Measurements from ENCODE around the gene C6orf47.

Gene C6orf47

GRCh38 chr6:31669676-31670075, 9.1 kb upstream of the C6orf47 start, which contains the start of gene LY6G5B:
LY6G5B (plus strand) TSS chr6:31669976; CDS start chr6:31670951, 975 bp downstream.
- H3K4me2 ChIP-seq (ENCODE audit: low read depth, low read length), result no peak within 1 kb of the TSS
- H3K27ac ChIP-seq (ENCODE audit: low read length), result no peak within 1 kb of the TSS
- H4K20me1 ChIP-seq (ENCODE audit: insufficient read depth, low read length), result no peaks in the 10 kb centered on the region
- H3K79me2 ChIP-seq (ENCODE audit: low read length), result peaks cover 44% of the 10 kb centered on the region
- peaks cover 13% of the 10 kb centered on the region for H3K36me3 ChIP-seq (replicated peaks; ENCODE audit: insufficient read depth, low read length)
- no peaks in the 10 kb centered on the region for H3K27me3 ChIP-seq (replicated peaks; ENCODE audit: insufficient read depth, low read length)
- peaks cover 6% of the 10 kb centered on the region for H3F3A ChIP-seq (ENCODE audit: insufficient read depth, low read length)
- H3K4me3 ChIP-seq (ENCODE audit: low read length), result no peak within 1 kb of the TSS
- TF ChIP-seq EZH2 (optimal IDR thresholded peaks at IDR 0.05; ENCODE audit: low read depth, low read length), result no peak
- no peak for TF ChIP-seq EZH2phosphoT487 (IDR thresholded peaks at IDR 0.05; ENCODE audit: low read length)
- TF ChIP-seq, protein P1, sequence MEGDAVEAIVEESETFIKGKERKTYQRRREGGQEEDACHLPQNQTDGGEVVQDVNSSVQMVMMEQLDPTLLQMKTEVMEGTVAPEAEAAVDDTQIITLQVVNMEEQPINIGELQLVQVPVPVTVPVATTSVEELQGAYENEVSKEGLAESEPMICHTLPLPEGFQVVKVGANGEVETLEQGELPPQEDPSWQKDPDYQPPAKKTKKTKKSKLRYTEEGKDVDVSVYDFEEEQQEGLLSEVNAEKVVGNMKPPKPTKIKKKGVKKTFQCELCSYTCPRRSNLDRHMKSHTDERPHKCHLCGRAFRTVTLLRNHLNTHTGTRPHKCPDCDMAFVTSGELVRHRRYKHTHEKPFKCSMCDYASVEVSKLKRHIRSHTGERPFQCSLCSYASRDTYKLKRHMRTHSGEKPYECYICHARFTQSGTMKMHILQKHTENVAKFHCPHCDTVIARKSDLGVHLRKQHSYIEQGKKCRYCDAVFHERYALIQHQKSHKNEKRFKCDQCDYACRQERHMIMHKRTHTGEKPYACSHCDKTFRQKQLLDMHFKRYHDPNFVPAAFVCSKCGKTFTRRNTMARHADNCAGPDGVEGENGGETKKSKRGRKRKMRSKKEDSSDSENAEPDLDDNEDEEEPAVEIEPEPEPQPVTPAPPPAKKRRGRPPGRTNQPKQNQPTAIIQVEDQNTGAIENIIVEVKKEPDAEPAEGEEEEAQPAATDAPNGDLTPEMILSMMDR (IDR thresholded peaks at IDR 0.05; ENCODE audit: low read length), result no peak
- no peak for DNase-seq
- no peaks in the 10 kb centered on the region for H3K9me3 ChIP-seq (replicated peaks; ENCODE audit: insufficient read depth, low read length)
- no peaks in the 10 kb centered on the region for H3K9me2 ChIP-seq (replicated peaks; ENCODE audit: insufficient read depth, low read length)
- H2AFZ ChIP-seq (ENCODE audit: low read length), result no peak within 1 kb of the TSS
- H3K9ac ChIP-seq (ENCODE audit: low read length), result no peak within 1 kb of the TSS
- peaks cover 4% of the 10 kb centered on the region; the same call in 1 of the 2 replicates for H3K4me1 ChIP-seq (ENCODE audit: low read length)

DNA sequence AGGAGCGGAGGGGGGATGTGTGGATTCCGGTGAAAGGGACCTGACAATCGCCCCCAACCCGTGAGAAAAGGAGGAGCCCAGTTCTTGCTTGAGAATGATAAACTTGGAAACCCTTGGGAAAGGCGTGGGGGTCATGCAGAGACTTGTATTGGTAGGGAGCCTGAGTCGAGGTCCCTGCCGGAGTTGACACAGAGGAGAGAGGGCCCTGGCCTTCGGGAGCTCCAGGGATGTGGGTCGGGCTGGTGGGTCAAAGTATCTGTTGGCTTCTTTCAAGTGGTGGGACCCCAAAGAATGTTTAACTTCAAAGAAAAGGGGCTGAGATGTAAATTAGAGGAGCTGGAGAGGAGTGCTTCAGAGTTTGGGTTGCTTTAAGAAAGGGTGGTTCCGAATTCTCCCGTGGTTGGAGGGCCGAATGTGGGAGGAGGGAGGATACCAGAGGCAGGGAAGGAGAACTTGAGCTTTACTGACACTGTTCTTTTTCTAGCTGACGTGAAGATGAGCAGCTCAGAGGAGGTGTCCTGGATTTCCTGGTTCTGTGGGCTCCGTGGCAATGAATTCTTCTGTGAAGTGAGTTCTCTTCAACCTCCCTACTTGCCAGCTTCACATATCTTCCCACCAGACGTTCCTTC, 5.9 kb upstream of the C6orf47 start:
- peak overlapping the region; percentile 70 for H3K4me2 ChIP-seq (ENCODE audit: low read depth, low read length)
- H3K36me3 ChIP-seq (replicated peaks; ENCODE audit: insufficient read depth, low read length), result peaks cover 13% of the 10 kb centered on the region
- peaks cover 70% of the 10 kb centered on the region for H3K79me2 ChIP-seq (ENCODE audit: low read length)
- peak overlapping the region; percentile 89 for H3K9ac ChIP-seq (ENCODE audit: low read length)
- peak overlapping the region; percentile 12; the same call in 1 of the 2 replicates for H3K27ac ChIP-seq (ENCODE audit: low read length)
- peak overlapping the region; percentile 99 for H3K4me3 ChIP-seq (ENCODE audit: low read length)
- peaks cover 27% of the 10 kb centered on the region for H3K4me1 ChIP-seq (ENCODE audit: low read length)
- TF ChIP-seq EZH2 (optimal IDR thresholded peaks at IDR 0.05; ENCODE audit: low read depth, low read length), result no peak
- TF ChIP-seq EZH2phosphoT487 (IDR thresholded peaks at IDR 0.05; ENCODE audit: low read length), result no peak
- TF ChIP-seq, protein P1 (IDR thresholded peaks at IDR 0.05; ENCODE audit: low read length), result no peak
- no peaks in the 10 kb centered on the region for H3K9me3 ChIP-seq (replicated peaks; ENCODE audit: insufficient read depth, low read length)
- DNase-seq, result no peak
- no peaks in the 10 kb centered on the region for H4K20me1 ChIP-seq (ENCODE audit: insufficient read depth, low read length)
- H3K9me2 ChIP-seq (replicated peaks; ENCODE audit: insufficient read depth, low read length), result no peaks in the 10 kb centered on the region
- peaks cover 15% of the 10 kb centered on the region for H3F3A ChIP-seq (ENCODE audit: insufficient read depth, low read length)
- no peaks in the 10 kb centered on the region for H3K27me3 ChIP-seq (replicated peaks; ENCODE audit: insufficient read depth, low read length)
- H2AFZ ChIP-seq (ENCODE audit: low read length), result peak overlapping the region; percentile 56; the same call in 1 of the 2 replicates

DNA sequence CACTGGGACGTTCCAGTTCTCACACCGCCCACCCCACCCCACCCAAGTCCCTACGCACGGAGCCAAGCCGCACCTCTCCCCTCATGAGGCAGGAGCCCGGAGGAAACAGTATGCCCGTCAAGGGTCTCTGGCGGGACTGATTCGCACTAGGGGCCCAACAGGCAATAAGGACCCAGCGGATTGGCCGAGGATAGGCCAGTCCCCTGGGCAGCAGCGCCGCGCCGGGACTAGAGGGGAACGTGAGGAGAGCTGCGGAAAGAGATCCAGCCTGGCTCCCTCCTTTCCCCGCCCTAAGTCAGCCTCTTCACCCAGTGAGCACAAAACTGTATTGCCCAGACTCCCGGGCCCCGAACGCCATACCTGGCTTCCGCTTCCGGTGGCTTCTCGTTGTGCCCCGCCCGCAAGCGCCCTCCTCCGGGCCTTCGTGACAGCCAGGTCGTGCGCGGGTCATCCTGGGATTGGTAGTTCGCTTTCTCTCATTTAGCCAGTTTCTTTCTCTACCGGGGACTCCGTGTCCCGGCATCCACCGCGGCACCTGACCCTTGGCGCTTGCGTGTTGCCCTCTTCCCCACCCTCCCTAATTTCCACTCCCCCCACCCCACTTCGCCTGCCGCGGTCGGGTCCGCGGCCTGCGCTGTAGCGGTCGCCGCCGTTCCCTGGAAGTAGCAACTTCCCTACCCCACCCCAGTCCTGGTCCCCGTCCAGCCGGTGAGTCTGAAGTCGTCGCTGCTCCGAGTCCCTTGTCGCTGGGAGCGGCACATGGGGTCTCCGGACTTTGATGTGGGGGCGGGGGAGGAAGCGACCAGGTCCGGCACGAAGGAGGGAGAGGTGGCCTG, 5.1 kb upstream of the C6orf47 start, which contains the start of gene CSNK2B:
CSNK2B (plus strand) TSS at position 580 of the 836 bp plus-strand sequence. CDS start 752 bp downstream, outside the sequence.
- H3F3A ChIP-seq (ENCODE audit: insufficient read depth, low read length), result peaks cover 20% of the 10 kb centered on the region
- H3K9me3 ChIP-seq (replicated peaks; ENCODE audit: insufficient read depth, low read length), result no peaks in the 10 kb centered on the region
- H3K36me3 ChIP-seq (replicated peaks; ENCODE audit: insufficient read depth, low read length), result peaks cover 13% of the 10 kb centered on the region
- H3K27me3 ChIP-seq (replicated peaks; ENCODE audit: insufficient read depth, low read length), result no peaks in the 10 kb centered on the region
- DNase-seq, result peak; percentile 98
- TF ChIP-seq EZH2 (optimal IDR thresholded peaks at IDR 0.05; ENCODE audit: low read depth, low read length) (no peak), EZH2phosphoT487 (IDR thresholded peaks at IDR 0.05; ENCODE audit: low read length) (no peak)
- TF ChIP-seq, protein P1 (IDR thresholded peaks at IDR 0.05; ENCODE audit: low read length), result no peak; the same call in 1 of the 2 replicates
- H3K27ac ChIP-seq (ENCODE audit: low read length), result peak within 1 kb of the TSS; percentile 99
- peak within 1 kb of the TSS; percentile 97 for H3K4me2 ChIP-seq (ENCODE audit: low read depth, low read length)
- no peaks in the 10 kb centered on the region for H3K9me2 ChIP-seq (replicated peaks; ENCODE audit: insufficient read depth, low read length)
- peak within 1 kb of the TSS; percentile 100 for H3K9ac ChIP-seq (ENCODE audit: low read length)
- H2AFZ ChIP-seq (ENCODE audit: low read length), result peak within 1 kb of the TSS; percentile 82
- peaks cover 31% of the 10 kb centered on the region for H3K4me1 ChIP-seq (ENCODE audit: low read length)
- H3K79me2 ChIP-seq (ENCODE audit: low read length), result peaks cover 70% of the 10 kb centered on the region
- no peaks in the 10 kb centered on the region for H4K20me1 ChIP-seq (ENCODE audit: insufficient read depth, low read length)
- peak within 1 kb of the TSS; percentile 99 for H3K4me3 ChIP-seq (ENCODE audit: low read length)

All from MM.1S (cell line).